LNCAP (cell line): ENCODE data around the gene PAWR.

Experiments
- TF ChIP-seq, protein P1 (sequence below): fragments of 450-650 bp; IDR thresholded peaks from 2 replicates; pipeline ENCODE4 v1.5.1; 2017; ENCODE audit warnings: mild to moderate bottlenecking

PAWR gene

DNA sequence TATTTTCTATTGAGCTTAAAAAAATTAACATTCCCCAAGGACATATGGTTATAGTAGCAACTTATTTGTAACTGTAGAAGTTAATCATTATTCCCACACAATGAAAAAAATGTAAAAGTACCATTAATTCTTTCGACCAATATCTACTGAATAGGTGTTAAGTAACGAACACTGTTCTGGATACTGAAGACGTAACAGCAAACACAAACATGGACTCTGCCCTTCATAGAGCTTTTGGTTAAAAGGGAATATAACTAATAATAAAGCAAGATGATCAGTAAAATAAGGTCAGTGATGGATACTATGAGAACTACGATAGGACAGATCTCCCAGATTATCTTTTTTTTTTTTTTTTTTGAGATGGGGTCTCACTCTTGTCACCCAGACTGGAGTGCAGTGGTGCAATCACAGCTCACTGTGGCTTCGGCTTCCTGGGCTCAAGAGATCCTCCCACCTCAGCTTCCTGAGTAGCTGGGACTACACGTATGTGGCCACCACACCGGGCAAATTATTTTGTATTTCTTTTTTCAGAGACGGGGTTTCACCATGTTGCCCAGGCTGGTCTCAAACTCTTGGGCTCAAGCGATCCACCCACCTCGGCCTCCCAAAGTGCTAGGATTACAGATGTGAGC, 93.9 kb downstream of the PAWR start:
- TF ChIP-seq, protein P1, sequence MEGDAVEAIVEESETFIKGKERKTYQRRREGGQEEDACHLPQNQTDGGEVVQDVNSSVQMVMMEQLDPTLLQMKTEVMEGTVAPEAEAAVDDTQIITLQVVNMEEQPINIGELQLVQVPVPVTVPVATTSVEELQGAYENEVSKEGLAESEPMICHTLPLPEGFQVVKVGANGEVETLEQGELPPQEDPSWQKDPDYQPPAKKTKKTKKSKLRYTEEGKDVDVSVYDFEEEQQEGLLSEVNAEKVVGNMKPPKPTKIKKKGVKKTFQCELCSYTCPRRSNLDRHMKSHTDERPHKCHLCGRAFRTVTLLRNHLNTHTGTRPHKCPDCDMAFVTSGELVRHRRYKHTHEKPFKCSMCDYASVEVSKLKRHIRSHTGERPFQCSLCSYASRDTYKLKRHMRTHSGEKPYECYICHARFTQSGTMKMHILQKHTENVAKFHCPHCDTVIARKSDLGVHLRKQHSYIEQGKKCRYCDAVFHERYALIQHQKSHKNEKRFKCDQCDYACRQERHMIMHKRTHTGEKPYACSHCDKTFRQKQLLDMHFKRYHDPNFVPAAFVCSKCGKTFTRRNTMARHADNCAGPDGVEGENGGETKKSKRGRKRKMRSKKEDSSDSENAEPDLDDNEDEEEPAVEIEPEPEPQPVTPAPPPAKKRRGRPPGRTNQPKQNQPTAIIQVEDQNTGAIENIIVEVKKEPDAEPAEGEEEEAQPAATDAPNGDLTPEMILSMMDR, result no peak

DNA sequence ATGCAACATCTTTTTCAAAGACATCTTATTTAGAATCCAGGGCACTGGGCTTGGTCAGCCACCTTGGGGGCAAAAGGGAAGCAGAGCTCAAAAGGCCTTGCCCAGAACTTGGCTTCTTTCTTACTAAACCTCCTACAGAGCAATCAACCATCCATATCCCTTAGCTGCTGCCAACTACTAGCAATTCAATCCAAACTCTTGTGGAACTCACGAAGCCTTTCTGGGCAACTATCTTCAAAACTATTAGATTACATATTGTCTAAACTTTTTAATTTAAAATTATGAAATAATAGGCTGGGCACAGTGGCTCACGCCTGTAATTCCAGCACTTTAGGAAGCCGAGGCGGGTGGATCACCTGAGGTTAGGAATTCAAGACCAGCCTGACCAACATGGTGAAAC, 95.5 kb downstream of the PAWR start:
- TF ChIP-seq, protein P1, result no peak

DNA sequence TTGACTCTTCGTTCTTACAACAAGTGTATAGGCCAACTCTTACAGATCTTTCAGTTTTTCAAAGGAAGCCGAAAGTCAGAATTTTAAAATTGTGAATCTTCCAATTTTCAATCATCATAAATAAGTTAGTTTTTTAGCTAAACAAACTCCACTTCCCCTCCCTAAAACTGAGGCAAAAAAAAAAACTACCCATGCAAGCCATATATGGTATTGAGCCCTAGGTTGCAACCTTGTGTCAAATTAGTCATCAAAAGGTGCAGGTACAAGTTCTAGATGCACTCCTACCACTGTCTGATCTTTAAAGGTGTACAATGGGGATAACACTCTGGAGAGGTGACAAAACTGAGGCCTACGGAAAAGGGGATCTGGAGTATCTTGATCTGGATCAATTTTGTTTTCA, 97.9 kb downstream of the PAWR start:
- TF ChIP-seq, protein P1, result no peak

DNA sequence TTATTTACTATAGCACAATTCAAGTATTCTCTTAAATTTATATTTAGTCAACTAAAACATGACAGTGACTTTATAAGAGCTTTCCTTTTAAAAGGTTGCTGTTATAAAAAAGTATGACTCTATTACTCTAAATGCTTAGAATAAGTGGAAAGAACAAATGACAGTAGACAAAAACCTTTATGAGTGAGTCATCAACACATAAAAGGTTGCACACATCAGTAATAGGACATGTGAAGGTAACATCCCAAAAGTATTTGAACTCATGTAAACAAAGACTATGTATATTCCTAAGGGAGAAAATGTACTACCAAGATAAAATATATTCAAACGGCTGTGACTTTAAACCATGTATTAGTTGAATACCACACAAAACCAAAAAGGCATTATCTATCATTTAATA, 98.8 kb downstream of the PAWR start:
- TF ChIP-seq, protein P1, result no peak

DNA sequence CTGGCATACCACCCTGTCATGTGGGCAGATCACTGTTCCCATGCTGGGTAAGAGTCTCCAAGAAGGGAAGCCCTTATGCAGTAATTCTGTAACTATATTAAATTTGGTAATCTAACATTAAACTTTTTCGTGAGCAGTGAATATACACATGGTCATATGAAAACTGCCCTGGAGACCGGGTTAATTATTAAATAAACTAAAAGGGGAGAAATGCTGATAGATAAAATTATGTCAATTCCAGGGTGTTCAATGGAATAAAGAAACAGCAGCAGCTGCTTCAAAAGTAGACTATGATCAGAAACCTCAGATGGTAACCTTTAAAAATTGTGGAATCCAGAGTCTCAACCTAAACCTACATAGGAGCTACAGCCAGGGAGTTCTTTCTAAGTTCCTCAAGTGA, 100.0 kb downstream of the PAWR start:
- TF ChIP-seq, protein P1, result no peak

DNA sequence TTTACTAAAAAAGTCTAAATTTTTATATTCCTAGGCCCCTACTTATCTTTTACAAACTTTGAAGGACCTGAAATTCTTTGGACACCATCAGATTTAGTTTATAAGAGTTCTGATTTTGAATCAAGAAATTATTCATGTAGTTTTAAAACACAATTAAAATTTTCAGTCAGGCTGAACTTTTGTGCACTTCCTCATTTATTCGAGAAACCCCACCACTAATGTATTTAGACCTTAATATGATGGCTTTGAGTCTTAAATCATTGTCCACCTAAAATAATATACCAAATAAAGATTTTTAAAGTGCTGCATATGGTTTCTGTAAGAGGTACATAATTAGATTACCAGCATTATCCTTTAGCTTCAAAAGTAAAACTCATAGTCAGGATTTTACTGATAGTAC, 103.4 kb downstream of the PAWR start:
- TF ChIP-seq, protein P1, result no peak

DNA sequence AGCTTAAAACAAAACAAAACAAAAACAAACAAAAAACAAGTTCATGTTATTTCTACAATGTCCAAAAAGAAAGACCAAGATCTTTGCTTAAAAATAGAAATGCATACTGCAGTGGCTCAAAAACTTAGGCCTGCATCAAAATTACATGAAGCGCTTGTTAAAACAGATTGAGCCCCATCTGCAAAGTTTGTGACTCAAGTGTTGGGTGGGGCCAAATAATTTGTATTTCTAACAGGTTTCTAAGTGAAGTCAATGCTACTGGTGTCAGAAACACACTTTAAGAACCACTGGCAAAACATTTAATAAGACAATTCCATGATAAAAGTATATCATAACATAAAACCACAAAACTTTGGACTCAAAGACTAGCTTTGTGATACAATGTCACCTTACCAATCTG, 105.6 kb downstream of the PAWR start:
- TF ChIP-seq, protein P1, result no peak

DNA sequence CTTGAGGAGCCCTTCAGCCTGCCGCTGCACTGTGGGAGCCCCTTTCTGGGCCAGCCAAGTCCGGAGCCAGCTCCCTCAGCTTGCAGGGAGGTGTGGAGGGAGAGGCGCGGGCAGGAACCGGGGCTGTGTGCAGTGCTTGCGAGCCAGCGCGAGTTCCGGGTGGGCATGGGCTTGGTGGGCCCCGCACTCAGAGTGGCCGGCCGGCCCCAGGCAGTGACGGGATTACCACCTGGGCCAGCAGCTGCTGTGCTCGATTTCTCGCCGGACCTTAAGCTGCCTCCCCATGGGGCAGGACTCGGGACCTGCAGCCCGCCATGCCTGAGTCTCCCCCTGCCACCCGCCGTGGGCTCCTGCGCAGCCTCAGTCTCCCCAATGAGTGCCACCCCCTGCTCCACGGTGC, 116.9 kb downstream of the PAWR start:
- TF ChIP-seq, protein P1, result no peak
